Measurements from ENCODE around the gene CFL2. TPM values are rescaled to one million over a fixed set of nuclear protein-coding genes. Genes with fewer than 3 reads are reported as not detected.

CFL2 gene
- total RNA-seq, 2 experiments from 2014 or later, result 36.4 to 37.9 TPM

DNA sequence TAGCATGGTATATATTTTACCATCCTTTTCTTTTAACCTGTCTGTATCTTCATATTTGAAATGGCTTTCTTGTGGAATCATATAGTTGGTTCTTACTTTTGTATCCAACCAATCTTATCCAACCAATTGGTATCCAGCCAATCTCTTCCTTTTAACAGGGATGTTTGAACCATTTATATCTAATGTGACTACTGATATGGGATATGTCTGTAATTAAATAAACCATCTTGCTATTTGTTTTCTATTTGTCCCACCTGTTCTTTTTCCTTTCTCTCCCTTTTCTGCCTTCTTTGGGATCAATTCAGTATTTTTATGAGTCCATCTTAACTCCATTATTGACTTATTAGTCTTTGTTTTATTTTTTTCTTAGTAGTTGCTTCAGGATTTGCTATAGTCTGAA lies 53.6 kb downstream of the CFL2 start:
- H3K9me3 Mint-ChIP-seq, result peaks cover 3% of the 10 kb centered on the region
- H3K4me1 Mint-ChIP-seq (ENCODE audit: low read depth), result peaks cover 5% of the 10 kb centered on the region
- CTCF ChIA-PET, result no interaction called here
- no peaks in the 10 kb centered on the region for H3K27me3 Mint-ChIP-seq
- no peaks in the 10 kb centered on the region for H3K27me3 ChIP-seq (ENCODE audit: control insufficient read depth in 1 of 2, insufficient read depth in 2 of 2, low read length in 2 of 2)
- no peaks in the 10 kb centered on the region for H3K36me3 Mint-ChIP-seq (ENCODE audit: low read depth)
- no peak overlapping the region for H3K4me3 ChIP-seq (ENCODE audit: low read length)
- H3K4me3 Mint-ChIP-seq, result no peak overlapping the region
- ATAC-seq (ENCODE audit: poor library complexity) (no peak), DNase-seq (no peak)
- intact Hi-C loops (cut with DNase I, micrococcal nuclease), result no loop called here
- no peak overlapping the region for H3K27ac Mint-ChIP-seq
- TF ChIP-seq, protein P1, sequence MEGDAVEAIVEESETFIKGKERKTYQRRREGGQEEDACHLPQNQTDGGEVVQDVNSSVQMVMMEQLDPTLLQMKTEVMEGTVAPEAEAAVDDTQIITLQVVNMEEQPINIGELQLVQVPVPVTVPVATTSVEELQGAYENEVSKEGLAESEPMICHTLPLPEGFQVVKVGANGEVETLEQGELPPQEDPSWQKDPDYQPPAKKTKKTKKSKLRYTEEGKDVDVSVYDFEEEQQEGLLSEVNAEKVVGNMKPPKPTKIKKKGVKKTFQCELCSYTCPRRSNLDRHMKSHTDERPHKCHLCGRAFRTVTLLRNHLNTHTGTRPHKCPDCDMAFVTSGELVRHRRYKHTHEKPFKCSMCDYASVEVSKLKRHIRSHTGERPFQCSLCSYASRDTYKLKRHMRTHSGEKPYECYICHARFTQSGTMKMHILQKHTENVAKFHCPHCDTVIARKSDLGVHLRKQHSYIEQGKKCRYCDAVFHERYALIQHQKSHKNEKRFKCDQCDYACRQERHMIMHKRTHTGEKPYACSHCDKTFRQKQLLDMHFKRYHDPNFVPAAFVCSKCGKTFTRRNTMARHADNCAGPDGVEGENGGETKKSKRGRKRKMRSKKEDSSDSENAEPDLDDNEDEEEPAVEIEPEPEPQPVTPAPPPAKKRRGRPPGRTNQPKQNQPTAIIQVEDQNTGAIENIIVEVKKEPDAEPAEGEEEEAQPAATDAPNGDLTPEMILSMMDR (IDR thresholded peaks at IDR 0.05), result no peak
- POLR2A ChIA-PET, result no interaction called here
- H3K27ac ChIP-seq (ENCODE audit: low read depth in 1 of 2, low read length in 2 of 2), result no peak overlapping the region
- peaks cover 6% of the 10 kb centered on the region for H3K4me1 ChIP-seq (ENCODE audit: insufficient read depth, low read length)
- peaks cover 0 to 4% of the 10 kb centered on the region in 2 experiments for H3K9me3 ChIP-seq (ENCODE audit: control insufficient read depth in 1 of 2, insufficient read depth in 1 of 2, low read length in 2 of 2)
- H3K36me3 ChIP-seq (ENCODE audit: insufficient read depth, low read length), result no peaks in the 10 kb centered on the region

Other genes starting within 250 kb of the CFL2 start
- gene EAPP, start 174.9 kb downstream of the CFL2 start, total RNA-seq, result 10 to 100 TPM; 94.5 to 98.3 TPM
- gene SNX6, start 84.4 kb downstream of the CFL2 start, total RNA-seq, result 10 to 100 TPM; 51.5 to 55.8 TPM
- 10 to 100 TPM; 46.5 to 52.3 TPM for gene BAZ1A, start 160.8 kb upstream of the CFL2 start, total RNA-seq

Data from CD4-positive, alpha-beta T cell (primary cell).